Measurements from ENCODE around the gene SLC16A14.

SLC16A14 gene

DNA sequence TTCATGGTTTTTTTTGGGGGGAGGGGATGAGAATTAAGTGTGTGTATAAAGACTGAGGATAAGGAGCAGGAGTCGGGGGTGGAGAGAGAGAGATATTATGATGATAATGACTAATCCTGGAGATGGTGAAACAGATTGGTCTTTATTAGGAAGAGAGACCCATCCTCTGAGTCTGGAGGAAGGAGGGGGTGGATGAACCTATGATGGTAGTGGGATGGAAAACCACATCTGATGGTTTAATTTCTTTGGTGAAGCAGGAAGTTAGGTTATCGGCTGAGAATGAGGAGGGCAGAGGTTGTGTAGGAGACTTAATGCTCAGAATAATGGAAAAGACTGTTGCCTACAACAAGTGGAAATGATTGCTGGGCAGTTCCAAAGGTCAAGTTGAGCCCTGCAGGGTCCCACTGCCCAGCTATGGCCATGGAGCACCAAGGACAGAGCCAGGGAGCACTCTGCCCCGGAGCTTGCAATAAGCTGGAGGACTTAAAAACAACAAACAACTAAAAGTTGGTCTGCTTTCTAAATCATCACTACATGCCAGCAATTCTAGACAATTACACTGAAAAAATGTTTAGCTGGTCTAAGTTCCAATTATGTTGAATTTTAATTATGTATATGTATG lies 7.9 kb downstream of the SLC16A14 start:
- TF ChIP-seq, protein P1, sequence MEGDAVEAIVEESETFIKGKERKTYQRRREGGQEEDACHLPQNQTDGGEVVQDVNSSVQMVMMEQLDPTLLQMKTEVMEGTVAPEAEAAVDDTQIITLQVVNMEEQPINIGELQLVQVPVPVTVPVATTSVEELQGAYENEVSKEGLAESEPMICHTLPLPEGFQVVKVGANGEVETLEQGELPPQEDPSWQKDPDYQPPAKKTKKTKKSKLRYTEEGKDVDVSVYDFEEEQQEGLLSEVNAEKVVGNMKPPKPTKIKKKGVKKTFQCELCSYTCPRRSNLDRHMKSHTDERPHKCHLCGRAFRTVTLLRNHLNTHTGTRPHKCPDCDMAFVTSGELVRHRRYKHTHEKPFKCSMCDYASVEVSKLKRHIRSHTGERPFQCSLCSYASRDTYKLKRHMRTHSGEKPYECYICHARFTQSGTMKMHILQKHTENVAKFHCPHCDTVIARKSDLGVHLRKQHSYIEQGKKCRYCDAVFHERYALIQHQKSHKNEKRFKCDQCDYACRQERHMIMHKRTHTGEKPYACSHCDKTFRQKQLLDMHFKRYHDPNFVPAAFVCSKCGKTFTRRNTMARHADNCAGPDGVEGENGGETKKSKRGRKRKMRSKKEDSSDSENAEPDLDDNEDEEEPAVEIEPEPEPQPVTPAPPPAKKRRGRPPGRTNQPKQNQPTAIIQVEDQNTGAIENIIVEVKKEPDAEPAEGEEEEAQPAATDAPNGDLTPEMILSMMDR (IDR thresholded peaks at IDR 0.05; ENCODE audit: control insufficient read depth, extremely low read depth, insufficient read depth) = no peak
- H3K4me3 ChIP-seq (ENCODE audit: low read depth, low read length) = no peak overlapping the region
- no peak for DNase-seq (ENCODE audit: low read depth)

DNA sequence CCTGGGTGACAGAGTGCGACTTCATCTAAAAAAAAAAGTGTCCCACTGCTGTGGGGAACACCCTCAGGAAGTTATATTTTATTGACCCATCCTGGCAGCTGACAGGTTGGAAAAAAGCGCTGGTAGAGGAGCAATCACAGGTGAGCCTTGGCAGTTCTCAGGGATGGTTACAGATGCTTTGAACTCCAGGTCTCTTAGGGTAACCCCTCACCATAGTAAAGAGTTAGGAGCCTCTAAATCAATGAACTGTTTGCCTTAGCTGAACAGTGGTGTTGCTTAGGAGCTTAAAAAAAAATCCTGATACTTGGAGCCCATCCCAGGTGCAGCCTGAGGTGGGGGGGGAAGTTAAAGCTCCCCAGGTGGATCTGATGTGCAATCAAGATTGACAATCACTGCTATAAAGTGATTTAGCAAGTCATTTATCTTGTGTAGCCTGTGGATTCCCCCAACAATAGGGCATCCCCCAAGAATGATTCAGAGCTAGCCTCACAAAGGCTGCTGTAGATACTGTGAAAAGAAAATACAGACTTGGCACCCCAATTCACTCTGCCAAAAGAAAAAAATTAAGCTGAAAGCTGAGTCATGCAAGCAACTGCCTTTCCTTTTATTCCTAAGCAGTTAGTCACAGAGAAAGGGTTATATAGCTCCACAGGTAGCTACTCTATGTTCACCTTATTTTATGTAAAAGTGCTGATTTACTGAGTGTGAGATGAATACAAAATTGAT lies 14.8 kb downstream of the SLC16A14 start:
- TF ChIP-seq, protein P1 (IDR thresholded peaks at IDR 0.05; ENCODE audit: control insufficient read depth, extremely low read depth, insufficient read depth) = no peak
- no peak for DNase-seq (ENCODE audit: low read depth)
- no peak overlapping the region for H3K4me3 ChIP-seq (ENCODE audit: low read depth, low read length)

DNA sequence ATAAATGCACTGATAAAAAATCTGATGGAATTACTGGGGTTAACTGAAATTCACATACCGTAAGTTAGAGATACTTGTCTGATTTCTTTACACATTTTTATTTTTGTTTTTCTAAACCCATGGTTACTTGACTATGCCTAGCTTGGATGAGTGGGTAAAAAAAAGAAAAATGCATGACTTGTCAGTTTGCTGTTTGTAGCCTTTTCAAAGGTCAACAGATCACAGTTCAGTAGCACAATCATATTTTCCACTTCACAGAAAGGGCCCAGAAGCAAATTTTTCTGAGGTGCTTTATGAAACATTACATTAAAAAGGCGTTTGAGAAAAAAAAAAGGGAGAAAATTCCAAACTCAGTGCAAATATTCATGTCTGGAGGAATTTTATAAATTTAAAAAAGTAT lies 16.4 kb downstream of the SLC16A14 start:
- TF ChIP-seq, protein P1 (IDR thresholded peaks at IDR 0.05; ENCODE audit: control insufficient read depth, extremely low read depth, insufficient read depth) = no peak
- H3K4me3 ChIP-seq (ENCODE audit: low read depth, low read length) = no peak overlapping the region
- no peak for DNase-seq (ENCODE audit: low read depth)

DNA sequence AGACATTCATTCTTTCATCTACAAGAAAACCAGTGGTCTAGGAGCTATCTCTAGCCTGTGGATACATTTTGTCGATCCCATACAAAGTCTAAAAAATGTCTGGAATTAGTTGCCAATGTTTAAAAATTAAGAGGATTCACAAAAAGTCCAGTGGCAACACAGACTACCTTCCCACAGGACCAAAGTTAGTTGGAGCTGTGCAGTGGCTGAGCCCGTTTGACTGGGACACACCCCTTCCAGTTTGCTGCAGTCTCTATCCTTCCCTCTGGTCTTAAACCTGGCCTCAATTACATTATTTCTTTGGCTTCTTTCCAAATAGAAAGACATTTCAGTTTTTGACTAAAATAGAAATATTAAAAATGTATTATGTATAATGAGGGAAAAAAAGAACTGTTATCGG lies 18.6 kb downstream of the SLC16A14 start:
- DNase-seq (ENCODE audit: low read depth) = no peak
- TF ChIP-seq, protein P1 (IDR thresholded peaks at IDR 0.05; ENCODE audit: control insufficient read depth, extremely low read depth, insufficient read depth) = no peak
- no peak overlapping the region for H3K4me3 ChIP-seq (ENCODE audit: low read depth, low read length)

DNA sequence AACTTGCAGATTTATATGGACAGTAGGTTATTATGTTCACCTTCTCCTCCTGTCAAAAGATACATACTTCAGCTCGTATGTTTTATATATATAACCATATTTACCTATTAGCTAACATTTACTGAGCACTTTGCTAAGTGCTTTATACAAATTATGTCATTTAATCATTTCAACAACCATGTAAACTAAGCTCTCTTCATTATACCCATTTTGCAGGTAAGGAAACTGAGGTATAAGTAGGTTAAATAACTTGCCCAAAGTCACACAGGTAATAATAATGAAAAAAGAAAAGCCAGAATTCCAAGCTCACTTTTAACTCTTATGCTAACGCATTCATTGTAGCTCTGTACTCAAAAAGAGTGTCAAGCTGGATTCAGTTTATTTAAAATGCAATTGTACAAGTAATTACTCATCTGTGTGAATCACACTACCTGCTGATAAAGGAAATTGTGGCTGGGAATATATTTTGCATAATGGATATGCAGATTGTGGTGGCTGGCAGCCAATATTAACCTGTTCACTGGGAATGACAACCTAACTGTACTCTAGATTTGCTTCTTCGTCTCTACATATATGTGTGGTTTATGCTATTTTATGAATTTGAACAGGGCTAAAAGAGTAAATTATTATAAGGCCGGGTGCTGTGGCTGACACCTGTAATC lies 20.6 kb downstream of the SLC16A14 start:
- no peak overlapping the region for H3K4me3 ChIP-seq (ENCODE audit: low read depth, low read length)
- DNase-seq (ENCODE audit: low read depth) = no peak
- TF ChIP-seq, protein P1 (IDR thresholded peaks at IDR 0.05; ENCODE audit: control insufficient read depth, extremely low read depth, insufficient read depth) = no peak

DNA sequence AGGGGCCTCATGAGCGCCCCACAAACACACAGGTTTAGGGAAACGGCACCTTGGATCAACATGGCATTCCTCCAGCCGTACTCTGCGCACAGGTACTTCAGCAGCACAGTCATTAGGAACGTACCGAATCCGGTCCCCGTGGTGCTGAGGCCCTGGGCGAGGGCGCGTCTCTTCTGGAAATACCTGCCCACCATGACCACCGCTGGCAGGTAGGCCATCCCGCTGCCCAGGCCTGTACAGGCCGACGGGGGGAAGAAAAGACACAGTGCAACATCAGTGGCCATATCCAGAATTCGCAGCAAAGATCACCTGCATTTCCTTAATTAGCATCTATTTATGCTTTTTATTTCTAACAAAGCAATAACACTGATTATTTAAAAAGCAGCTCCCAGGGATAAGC lies 22.2 kb downstream of the SLC16A14 start:
- TF ChIP-seq, protein P1 (IDR thresholded peaks at IDR 0.05; ENCODE audit: control insufficient read depth, extremely low read depth, insufficient read depth) = no peak

More for the DNA sequence above, 22.2 kb downstream of the SLC16A14 start:
- DNase-seq (ENCODE audit: low read depth) = no peak
- no peak overlapping the region for H3K4me3 ChIP-seq (ENCODE audit: low read depth, low read length)

Measured in LNCaP clone FGC (cell line).